Neural cell (in vitro differentiated cells): ENCODE results near the gene BCL2. TPM values are rescaled to one million over a fixed set of nuclear protein-coding genes. Genes with fewer than 3 reads are reported as not detected.

Experiments used
- H2AFZ ChIP-seq: fragments of 200-600, 300-800 bp; sonication (generic), shearing (Covaris generic); 2 replicates; pipeline ENCODE4 v1.6.0; 2014; ENCODE audit warnings: low read depth, mild to moderate bottlenecking, antibody characterized with exemption, low read length, moderate library complexity
- H3F3A ChIP-seq: fragments of 200-600 bp; shearing (Covaris generic); 2 replicates; pipeline ENCODE4 v1.6.1; 2016; ENCODE audit warnings: mild to moderate bottlenecking, moderate library complexity, mixed read lengths, antibody characterized with exemption, low read length; ENCODE audit not compliant: insufficient read depth, poor library complexity, severe bottlenecking
- H3K27ac ChIP-seq: fragments of 200-600, 300-800 bp; sonication (generic), shearing (Covaris generic); 2 replicates; pipeline ENCODE4 v1.5.1; 2014; ENCODE audit warnings: mild to moderate bottlenecking, low read length, moderate library complexity
- H3K27me3 ChIP-seq: fragments of 300-800, 200-600 bp; sonication (generic), shearing (Covaris generic); 2 replicates; pipeline ENCODE4 v1.6.0; 2014; ENCODE audit warnings: mild to moderate bottlenecking, low read depth, low read length, moderate library complexity; ENCODE audit not compliant: insufficient read depth
- H3K36me3 ChIP-seq: fragments of 300-800, 200-600 bp; sonication (generic), shearing (Covaris generic); 2 replicates; pipeline ENCODE4 v1.5.1; 2014; ENCODE audit warnings: mild to moderate bottlenecking, antibody characterized with exemption, low read length, moderate library complexity; ENCODE audit not compliant: insufficient read depth
- H3K4me2 ChIP-seq: fragments of 300-800, 200-600 bp; sonication (generic), shearing (Covaris generic); 2 replicates; pipeline ENCODE4 v1.6.0; 2014; ENCODE audit warnings: mild to moderate bottlenecking, low read length
- H3K4me3 ChIP-seq: fragments of 300-800, 200-600 bp; sonication (generic), shearing (Covaris generic); 2 replicates; pipeline ENCODE4 v1.5.1; 2014; ENCODE audit warnings: mild to moderate bottlenecking, low read length, moderate library complexity
- H3K79me2 ChIP-seq: fragments of 200-600 bp; shearing (Covaris generic); replicated peaks from 2 replicates; pipeline ENCODE4 v1.6.0; 2014; ENCODE audit warnings: mild to moderate bottlenecking, low read length, moderate library complexity; ENCODE audit not compliant: insufficient read depth
- H3K9ac ChIP-seq: fragments of 300-800, 200-600 bp; sonication (generic), shearing (Covaris generic); 2 replicates; pipeline ENCODE4 v1.6.1; 2016; ENCODE audit warnings: mild to moderate bottlenecking, low read length, mixed read lengths
- H3K9me2 ChIP-seq: fragments of 200-600 bp; shearing (Covaris generic); 2 replicates; pipeline ENCODE4 v1.6.1; 2016; ENCODE audit warnings: mild to moderate bottlenecking, low read length, mixed read lengths; ENCODE audit not compliant: insufficient read depth
- H3K9me3 ChIP-seq: fragments of 200-600, 300-800 bp; sonication (generic), shearing (Covaris generic); 2 replicates; pipeline ENCODE4 v1.6.1; 2016; ENCODE audit warnings: mild to moderate bottlenecking, mixed run types, low read length, moderate library complexity, mixed read lengths
- H4K20me1 ChIP-seq: fragments of 200-600 bp; shearing (Covaris generic); 2 replicates; pipeline ENCODE4 v1.6.1; 2016; ENCODE audit warnings: mild to moderate bottlenecking, mixed run types; ENCODE audit not compliant: insufficient read depth
- EP300 ChIP-seq: fragments of 450-650 bp; conservative IDR thresholded peaks from 2 replicates; pipeline ENCODE4 v1.6.1; 2014; ENCODE audit warnings: antibody characterized with exemption, mild to moderate bottlenecking, moderate library complexity; ENCODE audit not compliant: poor library complexity, severe bottlenecking
- EZH2 ChIP-seq: fragments of 200-600, 300-800 bp; shearing (Covaris generic), sonication (generic); IDR thresholded peaks from 2 replicates; pipeline ENCODE4 v1.6.1; 2014; ENCODE audit warnings: antibody characterized with exemption, low read length, borderline replicate concordance, mild to moderate bottlenecking; ENCODE audit not compliant: insufficient read depth, poor library complexity, severe bottlenecking
- MXI1 ChIP-seq: fragments of 450-650 bp; conservative IDR thresholded peaks from 2 replicates; pipeline ENCODE4 v1.6.1; 2014; ENCODE audit warnings: antibody characterized with exemption, mild to moderate bottlenecking; ENCODE audit not compliant: poor library complexity, severe bottlenecking
- POLR2AphosphoS5 ChIP-seq: IDR thresholded peaks from 2 replicates; pipeline ENCODE4 v1.6.1; 2012
- RAD21 ChIP-seq: fragments of 450-650 bp; conservative IDR thresholded peaks from 2 replicates; pipeline ENCODE4 v1.6.1; 2014; ENCODE audit warnings: antibody characterized with exemption, mild to moderate bottlenecking, moderate library complexity
- SMC3 ChIP-seq: fragments of 450-650 bp; conservative IDR thresholded peaks from 2 replicates; pipeline ENCODE4 v1.6.1; 2014; ENCODE audit warnings: antibody characterized with exemption, mild to moderate bottlenecking, moderate library complexity; ENCODE audit not compliant: poor library complexity
- TAF1 ChIP-seq: IDR thresholded peaks from 2 replicates; pipeline ENCODE4 v1.6.1; 2012; ENCODE audit warnings: low read depth
- polyA plus RNA-seq: library from polyadenylated mRNA; depleted of rRNA; stranded (reverse); fragments of >200 nt; gene quantifications from 2 replicates; pipeline ENCODE4 v1.2.3, GENCODE V29; 2014
- TF ChIP-seq, protein P1 (sequence below): fragments of 450-650 bp; IDR thresholded peaks from 2 replicates; pipeline ENCODE4 v1.5.1; 2014; ENCODE audit warnings: antibody characterized with exemption, mild to moderate bottlenecking, moderate library complexity; ENCODE audit not compliant: poor library complexity, severe bottlenecking
- TF ChIP-seq, protein P2 (sequence below): IDR thresholded peaks from 2 replicates; pipeline ENCODE4 v1.6.1; 2012; ENCODE audit warnings: borderline replicate concordance

BCL2 gene
- polyA plus RNA-seq, 1 donor from 2014 or later: 3.4 TPM

- no peaks in the 10 kb centered on the region for H3F3A ChIP-seq
- H3K9me2 ChIP-seq: no peaks in the 10 kb centered on the region
- no peaks in the 10 kb centered on the region for H3K9me3 ChIP-seq
- H3K27ac ChIP-seq: no peak overlapping the region
- no peaks in the 10 kb centered on the region for H4K20me1 ChIP-seq
- H3K4me2 ChIP-seq: no peak overlapping the region
- no peak overlapping the region for H2AFZ ChIP-seq
- H3K27me3 ChIP-seq: no peaks in the 10 kb centered on the region
- H3K4me3 ChIP-seq: no peak overlapping the region
- H3K36me3 ChIP-seq: no peaks in the 10 kb centered on the region
- no peak overlapping the region for H3K9ac ChIP-seq
- H3K79me2 ChIP-seq: no peaks in the 10 kb centered on the region
- TF ChIP-seq POLR2AphosphoS5: no peak
- no peak for TF ChIP-seq RAD21
- no peak for TF ChIP-seq MXI1
- TF ChIP-seq TAF1: no peak
- TF ChIP-seq EP300: no peak
- no peak for TF ChIP-seq SMC3
- TF ChIP-seq, protein P1, sequence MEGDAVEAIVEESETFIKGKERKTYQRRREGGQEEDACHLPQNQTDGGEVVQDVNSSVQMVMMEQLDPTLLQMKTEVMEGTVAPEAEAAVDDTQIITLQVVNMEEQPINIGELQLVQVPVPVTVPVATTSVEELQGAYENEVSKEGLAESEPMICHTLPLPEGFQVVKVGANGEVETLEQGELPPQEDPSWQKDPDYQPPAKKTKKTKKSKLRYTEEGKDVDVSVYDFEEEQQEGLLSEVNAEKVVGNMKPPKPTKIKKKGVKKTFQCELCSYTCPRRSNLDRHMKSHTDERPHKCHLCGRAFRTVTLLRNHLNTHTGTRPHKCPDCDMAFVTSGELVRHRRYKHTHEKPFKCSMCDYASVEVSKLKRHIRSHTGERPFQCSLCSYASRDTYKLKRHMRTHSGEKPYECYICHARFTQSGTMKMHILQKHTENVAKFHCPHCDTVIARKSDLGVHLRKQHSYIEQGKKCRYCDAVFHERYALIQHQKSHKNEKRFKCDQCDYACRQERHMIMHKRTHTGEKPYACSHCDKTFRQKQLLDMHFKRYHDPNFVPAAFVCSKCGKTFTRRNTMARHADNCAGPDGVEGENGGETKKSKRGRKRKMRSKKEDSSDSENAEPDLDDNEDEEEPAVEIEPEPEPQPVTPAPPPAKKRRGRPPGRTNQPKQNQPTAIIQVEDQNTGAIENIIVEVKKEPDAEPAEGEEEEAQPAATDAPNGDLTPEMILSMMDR: no peak
- no peak for TF ChIP-seq EZH2
- TF ChIP-seq, protein P2, sequence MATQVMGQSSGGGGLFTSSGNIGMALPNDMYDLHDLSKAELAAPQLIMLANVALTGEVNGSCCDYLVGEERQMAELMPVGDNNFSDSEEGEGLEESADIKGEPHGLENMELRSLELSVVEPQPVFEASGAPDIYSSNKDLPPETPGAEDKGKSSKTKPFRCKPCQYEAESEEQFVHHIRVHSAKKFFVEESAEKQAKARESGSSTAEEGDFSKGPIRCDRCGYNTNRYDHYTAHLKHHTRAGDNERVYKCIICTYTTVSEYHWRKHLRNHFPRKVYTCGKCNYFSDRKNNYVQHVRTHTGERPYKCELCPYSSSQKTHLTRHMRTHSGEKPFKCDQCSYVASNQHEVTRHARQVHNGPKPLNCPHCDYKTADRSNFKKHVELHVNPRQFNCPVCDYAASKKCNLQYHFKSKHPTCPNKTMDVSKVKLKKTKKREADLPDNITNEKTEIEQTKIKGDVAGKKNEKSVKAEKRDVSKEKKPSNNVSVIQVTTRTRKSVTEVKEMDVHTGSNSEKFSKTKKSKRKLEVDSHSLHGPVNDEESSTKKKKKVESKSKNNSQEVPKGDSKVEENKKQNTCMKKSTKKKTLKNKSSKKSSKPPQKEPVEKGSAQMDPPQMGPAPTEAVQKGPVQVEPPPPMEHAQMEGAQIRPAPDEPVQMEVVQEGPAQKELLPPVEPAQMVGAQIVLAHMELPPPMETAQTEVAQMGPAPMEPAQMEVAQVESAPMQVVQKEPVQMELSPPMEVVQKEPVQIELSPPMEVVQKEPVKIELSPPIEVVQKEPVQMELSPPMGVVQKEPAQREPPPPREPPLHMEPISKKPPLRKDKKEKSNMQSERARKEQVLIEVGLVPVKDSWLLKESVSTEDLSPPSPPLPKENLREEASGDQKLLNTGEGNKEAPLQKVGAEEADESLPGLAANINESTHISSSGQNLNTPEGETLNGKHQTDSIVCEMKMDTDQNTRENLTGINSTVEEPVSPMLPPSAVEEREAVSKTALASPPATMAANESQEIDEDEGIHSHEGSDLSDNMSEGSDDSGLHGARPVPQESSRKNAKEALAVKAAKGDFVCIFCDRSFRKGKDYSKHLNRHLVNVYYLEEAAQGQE: no peak
These were observed 216.4 kb downstream of the BCL2 start for GRCh38 chr18:63102941-63103744.

GRCh38 chr18:63100630-63101055, 218.9 kb downstream of the BCL2 start:
- no peak overlapping the region for H2AFZ ChIP-seq
- H3K27ac ChIP-seq: no peak overlapping the region
- no peaks in the 10 kb centered on the region for H3K9me2 ChIP-seq
- H3K4me2 ChIP-seq: no peak overlapping the region
- TF ChIP-seq, protein P1: no peak
- TF ChIP-seq TAF1 (no peak), POLR2AphosphoS5 (no peak), EZH2 (no peak), MXI1 (no peak), SMC3 (no peak)
- TF ChIP-seq, protein P2: no peak
- H3K27me3 ChIP-seq: no peaks in the 10 kb centered on the region
- no peaks in the 10 kb centered on the region for H3K9me3 ChIP-seq
- no peaks in the 10 kb centered on the region for H3F3A ChIP-seq
- H3K36me3 ChIP-seq: no peaks in the 10 kb centered on the region
- no peaks in the 10 kb centered on the region for H4K20me1 ChIP-seq
- H3K4me3 ChIP-seq: no peak overlapping the region
- H3K79me2 ChIP-seq: no peaks in the 10 kb centered on the region
- H3K9ac ChIP-seq: no peak overlapping the region
